Measurements from ENCODE around the gene STRIT1.

GRCh38 chr3:155285936-155286335 lies 7.5 kb downstream of the STRIT1 start:
- TF ChIP-seq, protein P1, sequence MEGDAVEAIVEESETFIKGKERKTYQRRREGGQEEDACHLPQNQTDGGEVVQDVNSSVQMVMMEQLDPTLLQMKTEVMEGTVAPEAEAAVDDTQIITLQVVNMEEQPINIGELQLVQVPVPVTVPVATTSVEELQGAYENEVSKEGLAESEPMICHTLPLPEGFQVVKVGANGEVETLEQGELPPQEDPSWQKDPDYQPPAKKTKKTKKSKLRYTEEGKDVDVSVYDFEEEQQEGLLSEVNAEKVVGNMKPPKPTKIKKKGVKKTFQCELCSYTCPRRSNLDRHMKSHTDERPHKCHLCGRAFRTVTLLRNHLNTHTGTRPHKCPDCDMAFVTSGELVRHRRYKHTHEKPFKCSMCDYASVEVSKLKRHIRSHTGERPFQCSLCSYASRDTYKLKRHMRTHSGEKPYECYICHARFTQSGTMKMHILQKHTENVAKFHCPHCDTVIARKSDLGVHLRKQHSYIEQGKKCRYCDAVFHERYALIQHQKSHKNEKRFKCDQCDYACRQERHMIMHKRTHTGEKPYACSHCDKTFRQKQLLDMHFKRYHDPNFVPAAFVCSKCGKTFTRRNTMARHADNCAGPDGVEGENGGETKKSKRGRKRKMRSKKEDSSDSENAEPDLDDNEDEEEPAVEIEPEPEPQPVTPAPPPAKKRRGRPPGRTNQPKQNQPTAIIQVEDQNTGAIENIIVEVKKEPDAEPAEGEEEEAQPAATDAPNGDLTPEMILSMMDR (conservative IDR thresholded peaks at IDR 0.05; ENCODE audit: low read length): no peak
- TF ChIP-seq EZH2phosphoT487 (IDR thresholded peaks at IDR 0.05; ENCODE audit: borderline replicate concordance, low read depth, low read length): no peak

Measured in OCI-LY7 (cell line).